HepG2 (cell line): Measurements from ENCODE around the gene CLEC20A. TPM values are rescaled to one million over a fixed set of nuclear protein-coding genes. Genes with fewer than 3 reads are reported as not detected.

Experiments used
- CEBPG ChIP-seq: IDR thresholded peaks from 2 replicates; pipeline ENCODE4 v1.6.1; 2016
- CENPT ChIP-seq: sonication (generic); formaldehyde crosslinking; IDR thresholded peaks from 2 replicates; pipeline ENCODE4 v1.8.0; 2022; ENCODE audit warnings: low read depth, mild to moderate bottlenecking, moderate library complexity, missing genetic modification reagents
- DMAP1 ChIP-seq: IDR thresholded peaks from 2 replicates; pipeline ENCODE4 v1.6.1; 2016
- MIER2 ChIP-seq: IDR thresholded peaks from 2 replicates; pipeline ENCODE4 v1.6.1; 2016; ENCODE audit warnings: missing biosample characterization, missing genetic modification reagents
- MZF1 ChIP-seq: sonication (generic); formaldehyde crosslinking; IDR thresholded peaks from 2 replicates; pipeline ENCODE4 v1.8.1; 2023; ENCODE audit warnings: mild to moderate bottlenecking, missing genetic modification reagents, borderline replicate concordance
- NCOA1 ChIP-seq: sonication (generic); formaldehyde crosslinking; IDR thresholded peaks from 2 replicates; pipeline ENCODE4 v1.9.0; 2021; ENCODE audit warnings: missing genetic modification reagents
- RAD51 ChIP-seq: fragments of 450-650 bp; IDR thresholded peaks from 2 replicates; pipeline ENCODE4 v1.6.1; 2016; ENCODE audit warnings: borderline replicate concordance
- RARA ChIP-seq: IDR thresholded peaks from 2 replicates; pipeline ENCODE4 v1.6.1; 2016; ENCODE audit warnings: missing genetic modification reagents, missing compliant biosample characterization
- RFX5 ChIP-seq: IDR thresholded peaks from 2 replicates; pipeline ENCODE4 v1.6.1; 2011; ENCODE audit warnings: low read depth, low read length, improper control_type of control experiment
- SALL1 ChIP-seq: sonication (generic); formaldehyde crosslinking; IDR thresholded peaks from 2 replicates; pipeline ENCODE4 v1.8.0; 2022; ENCODE audit warnings: mild to moderate bottlenecking, missing genetic modification reagents
- TEAD3 ChIP-seq: optimal IDR thresholded peaks from 2 replicates; pipeline ENCODE3; 2016; ENCODE audit warnings: borderline replicate concordance
- ZFP36L2 ChIP-seq: sonication (generic); formaldehyde crosslinking; IDR thresholded peaks from 2 replicates; pipeline ENCODE4 v1.4.0; 2020; ENCODE audit warnings: missing genetic modification reagents
- ZFX ChIP-seq: sonication (generic); formaldehyde crosslinking; IDR thresholded peaks from 2 replicates; pipeline ENCODE4 v1.4.0; 2020; ENCODE audit warnings: mild to moderate bottlenecking, low read depth, missing genetic modification reagents, moderate library complexity
- ZNF143 ChIP-seq: sonication (generic); formaldehyde crosslinking; IDR thresholded peaks from 2 replicates; pipeline ENCODE4 v1.4.0; 2020; ENCODE audit warnings: missing genetic modification reagents
- ZNF264 ChIP-seq: sonication (generic); formaldehyde crosslinking; IDR thresholded peaks from 2 replicates; pipeline ENCODE4 v1.4.0; 2020; ENCODE audit warnings: missing genetic modification reagents
- ZNF550 ChIP-seq: sonication (generic); formaldehyde crosslinking; IDR thresholded peaks from 2 replicates; pipeline ENCODE4 v1.4.0; 2020; ENCODE audit warnings: mild to moderate bottlenecking, missing genetic modification reagents, borderline replicate concordance
- polyA plus RNA-seq, 8 experiments: library from polyadenylated mRNA; depleted of rRNA in 3 of 8; stranded (reverse) in 7 of 8; unstranded in 1 of 8; fragments of >200 nt; fragmentation: Illumina TruSeq in 4 of 8; extraction: Trizol in 4 of 8; gene quantifications; 2 replicates each; pipeline versions ENCODE4 v1.2.1 to v1.2.3, GENCODE V29; 2011 to 2016; ENCODE audit warnings: low read depth in 4 of 8, missing spikeins in 1 of 8, mixed read lengths in 1 of 8; ENCODE audit not compliant: insufficient read depth in 1 of 8
- total RNA-seq, 5 experiments: library from RNA; depleted of rRNA; stranded (reverse); fragments of >200 nt; fragmentation: Illumina TruSeq; extraction: Trizol; gene quantifications; 2 replicates each; pipeline ENCODE4 v1.2.3, GENCODE V29; 2016; ENCODE audit warnings: low read depth in 1 of 5
- TF ChIP-seq, protein P1 (sequence below): IDR thresholded peaks from 2 replicates; pipeline ENCODE4 v1.6.1; 2016; ENCODE audit warnings: low read depth
- TF ChIP-seq, protein P2 (sequence below): sonication (generic); formaldehyde crosslinking; IDR thresholded peaks from 2 replicates; pipeline ENCODE4 v1.5.1; 2020; ENCODE audit warnings: missing genetic modification reagents, mild to moderate bottlenecking, borderline replicate concordance
- TF ChIP-seq, protein P3 (sequence below): sonication (generic); formaldehyde crosslinking; IDR thresholded peaks from 2 replicates; pipeline ENCODE4 v1.4.0; 2020; ENCODE audit warnings: missing genetic modification reagents
- TF ChIP-seq, protein P4 (sequence below): sonication (generic); formaldehyde crosslinking; IDR thresholded peaks from 2 replicates; pipeline ENCODE4 v1.4.0; 2020; ENCODE audit warnings: missing genetic modification reagents
- TF ChIP-seq, protein P5 (sequence below): sonication (generic); formaldehyde crosslinking; IDR thresholded peaks from 2 replicates; pipeline ENCODE4 v1.8.1; 2023; ENCODE audit warnings: mild to moderate bottlenecking, missing genetic modification reagents
- TF ChIP-seq, protein P6 (sequence below): sonication (generic); formaldehyde crosslinking; IDR thresholded peaks from 2 replicates; pipeline ENCODE4 v1.8.0; 2022; ENCODE audit warnings: missing genetic modification reagents, mild to moderate bottlenecking, borderline replicate concordance

Gene CLEC20A
- total and polyA plus RNA-seq, 2 of the 13 experiments (the other 11 are each of a cell fraction or from before 2014, with no cell fraction given): not detected

DNA sequence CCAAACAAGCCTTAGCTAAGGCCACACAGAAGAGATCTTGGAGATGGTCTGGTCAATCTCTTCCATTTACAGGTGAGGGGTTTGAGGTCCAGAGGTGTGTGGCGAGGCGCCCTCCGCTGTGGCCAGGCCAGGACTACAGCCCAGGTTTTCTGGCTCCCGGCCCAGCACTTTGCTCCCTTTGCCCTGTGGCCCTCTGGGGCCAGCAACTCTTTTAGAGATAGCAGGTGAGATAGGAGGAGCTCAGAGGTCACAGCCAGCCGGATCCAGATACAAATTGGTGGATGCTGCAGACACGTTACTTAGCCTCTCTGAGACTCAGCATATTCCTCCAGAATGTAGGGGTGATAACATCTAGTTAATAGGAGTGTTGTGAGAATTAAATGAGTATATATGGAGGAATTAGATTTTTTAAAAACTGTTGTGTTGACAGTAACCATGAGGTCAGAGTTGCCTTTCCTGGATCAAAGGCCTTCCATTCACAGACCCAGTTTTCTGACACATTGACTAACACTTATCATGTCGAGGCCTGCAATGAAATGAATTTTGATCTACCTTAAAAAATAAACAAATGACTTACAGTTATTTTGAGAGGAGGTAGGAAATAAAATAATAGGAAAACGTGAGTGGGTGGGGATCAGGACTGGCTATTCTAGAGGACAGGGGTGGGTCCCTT is 32.7 kb upstream of the CLEC20A start (continued):
- TF ChIP-seq SALL1 (CRISPR knock-in tag) (peak; percentile 68; the same call in 1 of the 2 replicates), ZFX (CRISPR knock-in tag) (0 out of 2 replicates have a peak, but pooled peaks have one; percentile 19), MZF1 (no peak), ZNF550 (CRISPR knock-in tag) (no peak), RAD51 (no peak), ZNF143 (CRISPR knock-in tag) (no peak), RFX5 (no peak), CEBPG (CRISPR knock-in tag) (no peak), ZNF264 (CRISPR knock-in tag) (peak; percentile 51; the same call in 1 of the 2 replicates), TEAD3 (CRISPR knock-in tag) (peak; percentile 20), CENPT (CRISPR knock-in tag) (no peak), NCOA1 (CRISPR knock-in tag) (no peak), ZFP36L2 (no peak), RARA (0 out of 2 replicates have a peak, but pooled peaks have one; percentile 13), DMAP1 (CRISPR knock-in tag) (no peak), MIER2 (CRISPR knock-in tag) (0 out of 2 replicates have a peak, but pooled peaks have one; percentile 24)
- TF ChIP-seq, protein P1, sequence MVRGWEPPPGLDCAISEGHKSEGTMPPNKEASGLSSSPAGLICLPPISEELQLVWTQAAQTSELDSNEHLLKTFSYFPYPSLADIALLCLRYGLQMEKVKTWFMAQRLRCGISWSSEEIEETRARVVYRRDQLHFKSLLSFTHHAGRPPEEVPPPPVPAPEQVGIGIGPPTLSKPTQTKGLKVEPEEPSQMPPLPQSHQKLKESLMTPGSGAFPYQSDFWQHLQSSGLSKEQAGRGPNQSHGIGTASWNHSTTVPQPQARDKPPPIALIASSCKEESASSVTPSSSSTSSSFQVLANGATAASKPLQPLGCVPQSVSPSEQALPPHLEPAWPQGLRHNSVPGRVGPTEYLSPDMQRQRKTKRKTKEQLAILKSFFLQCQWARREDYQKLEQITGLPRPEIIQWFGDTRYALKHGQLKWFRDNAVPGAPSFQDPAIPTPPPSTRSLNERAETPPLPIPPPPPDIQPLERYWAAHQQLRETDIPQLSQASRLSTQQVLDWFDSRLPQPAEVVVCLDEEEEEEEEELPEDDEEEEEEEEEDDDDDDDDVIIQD: no peak
- TF ChIP-seq, protein P2, sequence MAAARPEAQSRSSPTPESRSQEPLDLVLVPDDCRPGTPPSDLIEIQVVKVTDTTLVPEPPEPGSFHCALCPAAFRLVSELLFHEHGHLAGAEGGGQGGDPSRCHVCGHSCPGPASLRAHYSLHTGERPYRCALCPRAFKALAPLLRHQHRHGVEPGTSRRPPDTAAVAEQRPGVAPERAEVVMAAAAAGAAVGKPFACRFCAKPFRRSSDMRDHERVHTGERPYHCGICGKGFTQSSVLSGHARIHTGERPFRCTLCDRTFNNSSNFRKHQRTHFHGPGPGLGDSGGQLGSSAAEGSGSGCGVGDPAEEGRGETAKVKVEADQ (CRISPR knock-in tag): no peak
- TF ChIP-seq, protein P3, sequence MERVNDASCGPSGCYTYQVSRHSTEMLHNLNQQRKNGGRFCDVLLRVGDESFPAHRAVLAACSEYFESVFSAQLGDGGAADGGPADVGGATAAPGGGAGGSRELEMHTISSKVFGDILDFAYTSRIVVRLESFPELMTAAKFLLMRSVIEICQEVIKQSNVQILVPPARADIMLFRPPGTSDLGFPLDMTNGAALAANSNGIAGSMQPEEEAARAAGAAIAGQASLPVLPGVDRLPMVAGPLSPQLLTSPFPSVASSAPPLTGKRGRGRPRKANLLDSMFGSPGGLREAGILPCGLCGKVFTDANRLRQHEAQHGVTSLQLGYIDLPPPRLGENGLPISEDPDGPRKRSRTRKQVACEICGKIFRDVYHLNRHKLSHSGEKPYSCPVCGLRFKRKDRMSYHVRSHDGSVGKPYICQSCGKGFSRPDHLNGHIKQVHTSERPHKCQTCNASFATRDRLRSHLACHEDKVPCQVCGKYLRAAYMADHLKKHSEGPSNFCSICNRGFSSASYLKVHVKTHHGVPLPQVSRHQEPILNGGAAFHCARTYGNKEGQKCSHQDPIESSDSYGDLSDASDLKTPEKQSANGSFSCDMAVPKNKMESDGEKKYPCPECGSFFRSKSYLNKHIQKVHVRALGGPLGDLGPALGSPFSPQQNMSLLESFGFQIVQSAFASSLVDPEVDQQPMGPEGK (CRISPR knock-in tag): no peak
- TF ChIP-seq, protein P4, sequence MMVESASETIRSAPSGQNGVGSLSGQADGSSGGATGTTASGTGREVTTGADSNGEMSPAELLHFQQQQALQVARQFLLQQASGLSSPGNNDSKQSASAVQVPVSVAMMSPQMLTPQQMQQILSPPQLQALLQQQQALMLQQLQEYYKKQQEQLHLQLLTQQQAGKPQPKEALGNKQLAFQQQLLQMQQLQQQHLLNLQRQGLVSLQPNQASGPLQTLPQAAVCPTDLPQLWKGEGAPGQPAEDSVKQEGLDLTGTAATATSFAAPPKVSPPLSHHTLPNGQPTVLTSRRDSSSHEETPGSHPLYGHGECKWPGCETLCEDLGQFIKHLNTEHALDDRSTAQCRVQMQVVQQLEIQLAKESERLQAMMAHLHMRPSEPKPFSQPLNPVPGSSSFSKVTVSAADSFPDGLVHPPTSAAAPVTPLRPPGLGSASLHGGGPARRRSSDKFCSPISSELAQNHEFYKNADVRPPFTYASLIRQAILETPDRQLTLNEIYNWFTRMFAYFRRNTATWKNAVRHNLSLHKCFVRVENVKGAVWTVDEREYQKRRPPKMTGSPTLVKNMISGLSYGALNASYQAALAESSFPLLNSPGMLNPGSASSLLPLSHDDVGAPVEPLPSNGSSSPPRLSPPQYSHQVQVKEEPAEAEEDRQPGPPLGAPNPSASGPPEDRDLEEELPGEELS (CRISPR knock-in tag): peak; percentile 61; the same call in 1 of the 2 replicates
- TF ChIP-seq, protein P5, sequence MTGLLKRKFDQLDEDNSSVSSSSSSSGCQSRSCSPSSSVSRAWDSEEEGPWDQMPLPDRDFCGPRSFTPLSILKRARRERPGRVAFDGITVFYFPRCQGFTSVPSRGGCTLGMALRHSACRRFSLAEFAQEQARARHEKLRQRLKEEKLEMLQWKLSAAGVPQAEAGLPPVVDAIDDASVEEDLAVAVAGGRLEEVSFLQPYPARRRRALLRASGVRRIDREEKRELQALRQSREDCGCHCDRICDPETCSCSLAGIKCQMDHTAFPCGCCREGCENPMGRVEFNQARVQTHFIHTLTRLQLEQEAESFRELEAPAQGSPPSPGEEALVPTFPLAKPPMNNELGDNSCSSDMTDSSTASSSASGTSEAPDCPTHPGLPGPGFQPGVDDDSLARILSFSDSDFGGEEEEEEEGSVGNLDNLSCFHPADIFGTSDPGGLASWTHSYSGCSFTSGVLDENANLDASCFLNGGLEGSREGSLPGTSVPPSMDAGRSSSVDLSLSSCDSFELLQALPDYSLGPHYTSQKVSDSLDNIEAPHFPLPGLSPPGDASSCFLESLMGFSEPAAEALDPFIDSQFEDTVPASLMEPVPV: no peak
- TF ChIP-seq, protein P6, sequence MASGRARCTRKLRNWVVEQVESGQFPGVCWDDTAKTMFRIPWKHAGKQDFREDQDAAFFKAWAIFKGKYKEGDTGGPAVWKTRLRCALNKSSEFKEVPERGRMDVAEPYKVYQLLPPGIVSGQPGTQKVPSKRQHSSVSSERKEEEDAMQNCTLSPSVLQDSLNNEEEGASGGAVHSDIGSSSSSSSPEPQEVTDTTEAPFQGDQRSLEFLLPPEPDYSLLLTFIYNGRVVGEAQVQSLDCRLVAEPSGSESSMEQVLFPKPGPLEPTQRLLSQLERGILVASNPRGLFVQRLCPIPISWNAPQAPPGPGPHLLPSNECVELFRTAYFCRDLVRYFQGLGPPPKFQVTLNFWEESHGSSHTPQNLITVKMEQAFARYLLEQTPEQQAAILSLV (CRISPR knock-in tag): no peak
